Amniotic stem cell (primary cell): ENCODE measurements around the gene CDCA7.
A peak's percentile ranks its signal among the peaks of the same experiment; 100 is the strongest.
"Not testable (repeated sequence)": the region's sequence is repeated elsewhere in the genome, so short reads cannot be mapped to it uniquely, and the experiment has no call there.

Source experiments
- DNase-seq: peaks from one replicate; lab custom pipeline; 2025; lab: John Stamatoyannopoulos, UW

Gene CDCA7

GRCh38 chr2:173359231-173359630, 4.6 kb downstream of the CDCA7 start:
- no peak for DNase-seq

- DNase-seq = no peak
Observed at GRCh38 chr2:173370198-173370597, 15.5 kb downstream of the CDCA7 start.

- no peak for DNase-seq
Observed at GRCh38 chr2:173371023-173371422, 16.4 kb downstream of the CDCA7 start.

- DNase-seq = no peak
Observed at GRCh38 chr2:173373290-173373689, 18.6 kb downstream of the CDCA7 start.

- no peak for DNase-seq
Observed at GRCh38 chr2:173374634-173375033, 20.0 kb downstream of the CDCA7 start.

- DNase-seq = not testable (repeated sequence)
Observed at GRCh38 chr2:173385534-173385933, 30.9 kb downstream of the CDCA7 start.

- no peak for DNase-seq
Observed at GRCh38 chr2:173386021-173386737, 31.5 kb downstream of the CDCA7 start.

GRCh38 chr2:173386738-173387065, 32.0 kb downstream of the CDCA7 start:
- DNase-seq = no peak

GRCh38 chr2:173387079-173387478, 32.4 kb downstream of the CDCA7 start:
- no peak for DNase-seq

GRCh38 chr2:173387660-173388059, 33.0 kb downstream of the CDCA7 start:
- no peak for DNase-seq

GRCh38 chr2:173388795-173389194, 34.1 kb downstream of the CDCA7 start:
- no peak for DNase-seq

GRCh38 chr2:173390036-173390435, 35.4 kb downstream of the CDCA7 start:
- DNase-seq = no peak

- DNase-seq = no peak
Observed at GRCh38 chr2:173392731-173393130, 38.1 kb downstream of the CDCA7 start.

GRCh38 chr2:173393186-173393585, 38.5 kb downstream of the CDCA7 start:
- DNase-seq = no peak

GRCh38 chr2:173393636-173394035, 39.0 kb downstream of the CDCA7 start:
- no peak for DNase-seq

GRCh38 chr2:173394091-173394974, 39.7 kb downstream of the CDCA7 start:
- DNase-seq = no peak

- DNase-seq = no peak
Observed at GRCh38 chr2:173395567-173396351, 41.1 kb downstream of the CDCA7 start.

- DNase-seq = no peak
Observed at GRCh38 chr2:173397539-173397938, 42.9 kb downstream of the CDCA7 start.

- DNase-seq = no peak
Observed at GRCh38 chr2:173399229-173399628, 44.6 kb downstream of the CDCA7 start.

GRCh38 chr2:173400760-173401159, 46.1 kb downstream of the CDCA7 start:
- DNase-seq = no peak

GRCh38 chr2:173401716-173402326, 47.1 kb downstream of the CDCA7 start:
- no peak for DNase-seq

GRCh38 chr2:173402405-173402974, 47.8 kb downstream of the CDCA7 start:
- DNase-seq = peak; percentile 76
